Mesodermal cell (in vitro differentiated cells): ENCODE results near the gene AXIN1.

Experiments
- H3K27ac ChIP-seq: 2 replicates; pipeline ENCODE4 v1.7.0; 2013; ENCODE audit warnings: mild to moderate bottlenecking, low read depth, low read length, moderate library complexity; ENCODE audit not compliant: severe bottlenecking
- H3K36me3 ChIP-seq: 2 replicates; pipeline ENCODE4 v1.7.1; 2013; ENCODE audit warnings: mild to moderate bottlenecking, low read length, moderate library complexity; ENCODE audit not compliant: control insufficient read depth, insufficient read depth
- H3K4me1 ChIP-seq: one replicate; pipeline ENCODE4 v1.7.1; 2013; ENCODE audit warnings: mild to moderate bottlenecking, low read length; ENCODE audit not compliant: insufficient read depth, control insufficient read depth, poor library complexity, severe bottlenecking
- H3K4me3 ChIP-seq: 2 replicates; pipeline ENCODE4 v1.7.0; 2013; ENCODE audit warnings: low read length, control low read depth, mild to moderate bottlenecking; ENCODE audit not compliant: insufficient read depth, poor library complexity, severe bottlenecking; ENCODE audit errors: extremely low read depth
- H3K9me3 ChIP-seq: 2 replicates; pipeline ENCODE4 v1.7.1; 2013; ENCODE audit warnings: mild to moderate bottlenecking, low read length, moderate library complexity; ENCODE audit not compliant: control insufficient read depth
- WGBS, 2 experiments: methylation state at CpG; one replicate each; pipeline ENCODE4 v1.1.5; 2013; ENCODE audit warnings: missing lambda C conversion rate in 2 of 2; ENCODE audit not compliant: insufficient coverage in 2 of 2; 5-methylcytosine and 5-hydroxymethylcytosine counted together

Gene AXIN1

GRCh38 chr16:284204-285120 lies 68.1 kb downstream of the AXIN1 start:
- Histone ChIP-seq H3K36me3 (peaks cover 28% of the 10 kb centered on the region), H3K27ac (no peak overlapping the region), H3K9me3 (no peaks in the 10 kb centered on the region), H3K4me3 (no peak overlapping the region), H3K4me1 (peaks cover 3% of the 10 kb centered on the region)
- 95% methylated on average over 48 to 49 of the region's 52 CpGs for WGBS, 2 experiments

- peaks cover 3% of the 10 kb centered on the region for H3K4me1 ChIP-seq
- 90% methylated on average over 17 to 22 of the region's 25 CpGs for WGBS, 2 experiments
- H3K36me3 ChIP-seq = peaks cover 19% of the 10 kb centered on the region
- H3K9me3 ChIP-seq = no peaks in the 10 kb centered on the region
- no peak within 1 kb of the TSS for H3K4me3 ChIP-seq
- no peak within 1 kb of the TSS for H3K27ac ChIP-seq
These were observed 69.3 kb downstream of the AXIN1 start, which contains the start of gene PDIA2 for GRCh38 chr16:283033-283805. Gene PDIA2, plus strand, starts transcription at chr16:283164. Its CDS starts 6 bp downstream, at chr16:283170.

- no peak overlapping the region for H3K27ac ChIP-seq
- WGBS, 2 experiments = 91 to 92% methylated on average over 14 to 16 of the region's 22 CpGs
- peaks cover 12% of the 10 kb centered on the region for H3K36me3 ChIP-seq
- H3K4me3 ChIP-seq = no peak overlapping the region
- H3K9me3 ChIP-seq = no peaks in the 10 kb centered on the region
- peaks cover 3% of the 10 kb centered on the region for H3K4me1 ChIP-seq
These were observed 70.0 kb downstream of the AXIN1 start for GRCh38 chr16:282491-282890.

GRCh38 chr16:281660-282255 lies 70.8 kb downstream of the AXIN1 start:
- Histone ChIP-seq H3K27ac (no peak overlapping the region), H3K36me3 (peaks cover 5% of the 10 kb centered on the region), H3K4me3 (no peak overlapping the region), H3K4me1 (peaks cover 3% of the 10 kb centered on the region), H3K9me3 (no peaks in the 10 kb centered on the region)
- 88 to 91% methylated on average over 12 to 17 of the region's 25 CpGs for WGBS, 2 experiments

- Histone ChIP-seq H3K27ac (no peak overlapping the region), H3K4me3 (peak overlapping the region; percentile 40), H3K9me3 (no peaks in the 10 kb centered on the region), H3K36me3 (no peaks in the 10 kb centered on the region), H3K4me1 (peaks cover 3% of the 10 kb centered on the region)
- 69 to 72% methylated on average over 20 to 27 of the region's 27 CpGs for WGBS, 2 experiments
These were observed 71.4 kb downstream of the AXIN1 start for GRCh38 chr16:280991-281659.

GRCh38 chr16:280552-280951 lies 72.0 kb downstream of the AXIN1 start, which contains the start of gene ARHGDIG:
Gene ARHGDIG, plus strand, starts transcription at chr16:280591. Its CDS starts 90 bp downstream, at chr16:280681.
- Histone ChIP-seq H3K36me3 (no peaks in the 10 kb centered on the region), H3K27ac (no peak within 1 kb of the TSS), H3K4me3 (peak within 1 kb of the TSS; percentile 40), H3K9me3 (no peaks in the 10 kb centered on the region), H3K4me1 (peaks cover 3% of the 10 kb centered on the region)
- WGBS, 2 experiments = 0 to 1% methylated on average over 26 to 43 of the region's 54 CpGs

- Histone ChIP-seq H3K4me1 (peaks cover 5% of the 10 kb centered on the region), H3K4me3 (peak overlapping the region; percentile 21), H3K27ac (no peak overlapping the region), H3K9me3 (no peaks in the 10 kb centered on the region), H3K36me3 (no peaks in the 10 kb centered on the region)
- whole genome bisulfite sequencing, 2 experiments = 7 to 18% methylated on average over 22 to 33 of the region's 47 CpGs
These were observed 72.5 kb downstream of the AXIN1 start for GRCh38 chr16:280005-280460.

- Histone ChIP-seq H3K4me3 (no peak overlapping the region), H3K9me3 (no peaks in the 10 kb centered on the region), H3K4me1 (peaks cover 7% of the 10 kb centered on the region), H3K27ac (no peak overlapping the region), H3K36me3 (no peaks in the 10 kb centered on the region)
- 77 to 93% methylated on average over 4 to 6 of the region's 7 CpGs for WGBS, 2 experiments
These were observed 73.0 kb downstream of the AXIN1 start for GRCh38 chr16:279531-279930.

GRCh38 chr16:278863-279366 lies 73.6 kb downstream of the AXIN1 start:
- H3K36me3 ChIP-seq = no peaks in the 10 kb centered on the region
- 73 to 81% methylated on average over 4 to 5 of the region's 6 CpGs for WGBS, 2 experiments
- peaks cover 7% of the 10 kb centered on the region for H3K4me1 ChIP-seq
- no peak overlapping the region for H3K4me3 ChIP-seq
- no peak overlapping the region for H3K27ac ChIP-seq
- H3K9me3 ChIP-seq = no peaks in the 10 kb centered on the region
